Ovary (tissue), 3 donors: Measurements from ENCODE around the gene MARK2.

Source experiments
- EP300 ChIP-seq: sonication (generic); formaldehyde crosslinking; IDR thresholded peaks from one replicate; pipeline ENCODE4 v1.6.1; 2017; ENCODE audit warnings: antibody characterized with exemption
- TF ChIP-seq, protein P1 (sequence below), 3 donors: fragments of 450-650 bp in 2 of 3; fragments of 200-600 bp in 1 of 3; IDR thresholded peaks; one replicate each; pipeline versions ENCODE4 v1.5.1 to v1.8.0; 2016 to 2022; ENCODE audit warnings: antibody characterized with exemption in 3 of 3, mild to moderate bottlenecking in 1 of 3
- donor health status: DM: no; HTN: no; CAD: no.

DNA sequence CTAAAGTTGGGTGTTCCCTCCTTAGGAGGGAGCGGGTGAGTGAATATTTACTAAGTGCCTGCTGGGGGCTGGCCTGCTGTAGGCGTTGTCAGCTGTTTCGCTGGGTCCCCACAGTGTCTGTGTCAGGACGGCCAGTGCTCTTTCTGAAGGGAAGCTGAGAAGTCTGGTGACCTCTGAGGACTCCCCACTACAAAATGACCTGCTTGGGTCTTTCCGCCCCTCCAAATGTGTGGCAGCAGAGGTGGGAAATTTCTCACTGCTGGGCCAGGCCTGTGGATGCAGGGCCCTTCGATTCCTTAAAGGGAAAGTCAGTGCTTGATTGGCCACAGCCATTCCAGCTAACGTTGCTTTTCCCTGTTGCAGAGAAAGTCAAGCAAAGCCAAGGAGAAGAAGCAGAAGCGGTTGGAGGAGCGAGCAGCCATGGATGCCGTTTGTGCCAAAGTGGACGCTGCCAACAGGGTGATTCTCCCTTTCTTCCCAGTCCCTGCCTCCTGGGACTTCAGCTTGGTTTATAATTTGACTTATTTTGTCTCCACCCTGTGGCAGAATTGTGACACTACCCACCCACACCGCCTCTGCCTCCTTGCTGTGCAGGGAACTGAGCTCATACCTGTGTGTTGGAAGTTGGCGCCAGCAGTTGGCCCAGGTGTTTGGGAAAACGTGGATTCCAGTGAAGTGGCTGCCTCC is 106.7 kb downstream of the MARK2 start:
- TF ChIP-seq, protein P1, sequence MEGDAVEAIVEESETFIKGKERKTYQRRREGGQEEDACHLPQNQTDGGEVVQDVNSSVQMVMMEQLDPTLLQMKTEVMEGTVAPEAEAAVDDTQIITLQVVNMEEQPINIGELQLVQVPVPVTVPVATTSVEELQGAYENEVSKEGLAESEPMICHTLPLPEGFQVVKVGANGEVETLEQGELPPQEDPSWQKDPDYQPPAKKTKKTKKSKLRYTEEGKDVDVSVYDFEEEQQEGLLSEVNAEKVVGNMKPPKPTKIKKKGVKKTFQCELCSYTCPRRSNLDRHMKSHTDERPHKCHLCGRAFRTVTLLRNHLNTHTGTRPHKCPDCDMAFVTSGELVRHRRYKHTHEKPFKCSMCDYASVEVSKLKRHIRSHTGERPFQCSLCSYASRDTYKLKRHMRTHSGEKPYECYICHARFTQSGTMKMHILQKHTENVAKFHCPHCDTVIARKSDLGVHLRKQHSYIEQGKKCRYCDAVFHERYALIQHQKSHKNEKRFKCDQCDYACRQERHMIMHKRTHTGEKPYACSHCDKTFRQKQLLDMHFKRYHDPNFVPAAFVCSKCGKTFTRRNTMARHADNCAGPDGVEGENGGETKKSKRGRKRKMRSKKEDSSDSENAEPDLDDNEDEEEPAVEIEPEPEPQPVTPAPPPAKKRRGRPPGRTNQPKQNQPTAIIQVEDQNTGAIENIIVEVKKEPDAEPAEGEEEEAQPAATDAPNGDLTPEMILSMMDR (IDR thresholded peaks at IDR 0.05): peak; percentile 55 to 87 (median 81)
- TF ChIP-seq EP300: no peak
